RCC 7860 (cell line): ENCODE measurements around the gene MOSPD2.

Experiments
- DNase-seq: peaks from one replicate; pipeline ENCODE4 v3.0.0-alpha.2; 2015; ENCODE audit warnings: low spot score
- FAIRE-seq: peaks from 2 replicates; lab custom pipeline; 2012; peaks lifted over from hg19 to GRCh38; lab: Jason Lieb, UNC

MOSPD2 gene

DNA sequence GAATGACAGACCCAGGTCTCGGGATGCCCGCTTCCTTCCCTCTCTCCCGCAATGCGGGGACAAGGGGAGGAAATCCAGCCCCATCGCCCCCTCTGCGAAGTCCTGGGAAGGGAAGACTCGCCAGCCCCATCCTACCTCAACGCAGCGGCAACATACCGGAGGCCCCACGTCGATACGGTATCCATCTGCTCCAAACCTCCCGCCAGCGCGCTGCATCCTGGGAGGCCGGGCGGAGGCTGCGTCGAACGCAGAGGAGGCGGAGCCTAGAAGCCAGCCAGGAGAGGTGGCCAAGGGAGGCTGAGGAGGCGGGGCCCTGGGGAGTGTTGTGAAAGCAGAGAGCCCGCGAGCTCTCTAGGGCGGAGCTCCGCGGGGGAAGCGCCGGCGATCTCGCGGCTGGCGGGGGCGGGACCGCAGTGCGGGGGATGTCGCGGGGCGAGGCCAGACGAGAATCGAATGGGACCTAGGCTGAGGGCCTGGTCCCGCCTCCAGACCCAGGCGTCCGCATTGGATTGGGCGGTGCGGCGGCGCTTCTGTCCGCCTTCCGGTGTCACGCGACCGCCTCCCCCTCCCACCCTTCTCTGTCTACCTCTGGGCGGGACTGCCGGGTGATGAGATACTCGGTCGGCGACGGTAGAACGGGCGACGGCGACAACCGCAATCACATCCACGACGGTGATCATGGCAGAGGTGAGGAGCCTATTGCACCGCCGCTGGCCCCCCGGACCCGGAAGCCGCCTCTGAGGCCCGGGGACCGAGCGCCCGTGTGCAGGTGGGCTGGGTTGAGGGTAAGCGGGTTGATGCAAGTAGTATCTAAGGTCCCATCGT, at the start of gene MOSPD2, which contains the start of gene FANCB:
Gene MOSPD2, plus strand, starts transcription at position 571 of the 825 bp plus-strand sequence. Its CDS starts 108 bp downstream, at position 679.
Gene FANCB, minus strand, starts transcription at position 219 of the 825 bp plus-strand sequence. CDS start 7,559 bp downstream, outside the sequence.
- FAIRE-seq, result peak; percentile 88
- DNase-seq, result peak; percentile 85

DNA sequence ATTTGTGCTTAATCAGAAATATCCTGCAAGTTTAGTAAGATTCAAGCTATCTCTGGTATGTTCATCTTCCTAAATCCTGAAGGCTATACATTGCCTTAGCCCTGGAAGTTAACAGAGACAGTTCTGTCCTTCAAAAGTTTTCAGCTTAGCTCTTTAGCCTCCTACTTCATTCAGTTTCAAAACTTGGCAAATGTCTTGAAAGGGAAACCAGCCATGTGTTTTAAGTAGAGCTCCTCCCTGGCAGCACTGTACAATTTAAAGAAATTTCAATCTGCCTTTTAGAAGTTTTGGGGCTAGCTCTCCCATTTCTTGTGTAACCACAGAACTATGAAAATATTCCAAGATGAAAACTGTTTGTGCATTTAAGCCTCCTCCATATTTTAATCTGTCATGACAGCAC, 47.4 kb upstream of the MOSPD2 start:
- no peak for DNase-seq
- no peak for FAIRE-seq

DNA sequence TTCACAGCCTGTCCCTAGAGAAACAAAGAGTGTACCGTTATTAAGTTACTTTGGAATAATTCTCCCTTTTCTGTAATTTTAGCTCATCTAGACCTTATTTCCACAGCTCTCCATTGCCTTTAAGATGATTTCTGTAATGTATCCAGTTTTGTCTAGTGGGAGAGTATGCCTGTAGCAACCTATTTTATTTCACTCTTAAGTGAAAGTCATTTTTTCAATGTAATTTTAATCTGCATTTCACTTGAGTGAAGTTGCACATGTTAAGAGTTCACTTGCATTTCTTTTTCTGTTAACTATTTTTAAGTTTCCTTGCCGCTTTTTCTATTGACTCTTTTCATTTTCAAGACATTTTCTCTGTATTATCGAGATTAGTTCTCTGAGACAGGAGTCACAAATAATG, 46.9 kb upstream of the MOSPD2 start:
- DNase-seq, result no peak
- FAIRE-seq, result no peak

DNA sequence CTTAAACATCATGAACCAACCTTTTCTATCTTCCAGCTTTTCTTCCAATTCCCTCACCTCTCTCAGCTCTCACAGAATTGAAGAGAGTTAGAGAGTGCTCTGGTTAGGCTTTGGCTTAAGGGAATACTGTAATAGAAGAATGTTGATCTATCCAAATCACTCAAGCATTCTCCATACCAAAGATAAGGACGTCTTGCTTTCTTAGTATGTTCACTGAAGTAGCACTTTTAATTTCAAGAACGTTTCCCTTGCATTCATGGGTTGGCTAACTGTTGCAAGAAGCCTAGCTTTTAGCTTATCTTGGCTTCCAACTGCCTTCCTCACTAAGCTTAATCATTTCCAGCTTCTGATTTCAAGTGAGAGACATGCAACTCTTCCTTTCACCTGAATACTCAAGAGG, 43.6 kb upstream of the MOSPD2 start:
- FAIRE-seq (no peak), DNase-seq (no peak)

DNA sequence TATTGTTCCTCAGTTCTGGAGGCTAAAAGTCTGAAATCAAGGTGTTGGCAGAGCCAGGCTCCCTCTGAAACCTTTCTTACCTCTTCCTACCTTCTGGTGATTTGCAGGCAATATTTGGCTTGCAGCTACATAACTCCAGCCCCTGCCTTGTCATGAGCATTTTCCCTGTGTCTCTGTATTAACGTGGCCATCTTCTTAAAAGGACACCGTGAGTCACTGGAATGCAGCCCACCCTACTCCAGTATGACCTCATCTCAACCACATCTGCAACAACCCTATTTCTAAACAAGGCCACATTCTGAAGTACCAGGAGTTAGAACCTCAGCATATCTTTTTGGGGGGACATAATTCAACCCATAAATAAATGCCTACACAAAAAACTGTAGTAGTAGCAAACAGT, 41.1 kb upstream of the MOSPD2 start:
- no peak for FAIRE-seq
- no peak for DNase-seq

DNA sequence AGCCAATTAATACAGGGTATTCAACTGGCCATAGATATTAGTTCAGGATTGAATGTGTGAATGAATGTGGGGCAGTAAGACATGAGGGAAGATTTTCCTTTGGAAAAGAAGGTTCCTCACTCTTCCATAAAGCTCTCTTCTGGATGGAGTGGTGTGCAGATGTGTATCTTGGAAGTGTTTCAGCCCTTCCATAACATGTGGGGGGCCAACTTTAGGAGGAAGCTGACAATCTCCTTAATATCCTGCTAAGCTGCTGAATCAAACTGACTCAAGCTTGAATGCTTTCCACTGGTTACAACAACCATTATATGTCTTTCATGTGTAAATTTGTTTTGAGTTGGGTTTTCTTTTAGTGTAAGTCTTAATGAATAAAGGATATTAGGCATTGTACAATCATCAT, 40.6 kb upstream of the MOSPD2 start:
- FAIRE-seq, result no peak
- no peak for DNase-seq

DNA sequence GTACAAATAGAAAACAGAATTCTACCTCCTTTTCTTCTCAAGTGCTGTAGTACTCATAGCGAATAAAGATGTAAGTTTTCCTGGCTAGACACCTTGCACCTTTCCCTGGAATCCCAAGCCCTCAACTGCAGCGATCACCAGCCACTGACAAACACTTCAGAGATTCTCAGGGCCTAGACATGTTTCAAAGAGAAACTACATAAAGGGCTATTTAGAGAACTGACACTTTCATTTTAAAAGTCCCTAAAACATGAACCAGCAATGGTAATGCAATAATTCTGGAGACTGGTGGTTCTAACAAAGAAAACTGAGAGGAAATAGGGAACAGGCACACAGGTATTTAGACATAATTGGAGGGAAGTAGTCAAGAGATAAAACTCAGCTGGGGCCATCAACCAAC, 36.1 kb upstream of the MOSPD2 start:
- DNase-seq (no peak), FAIRE-seq (no peak)

DNA sequence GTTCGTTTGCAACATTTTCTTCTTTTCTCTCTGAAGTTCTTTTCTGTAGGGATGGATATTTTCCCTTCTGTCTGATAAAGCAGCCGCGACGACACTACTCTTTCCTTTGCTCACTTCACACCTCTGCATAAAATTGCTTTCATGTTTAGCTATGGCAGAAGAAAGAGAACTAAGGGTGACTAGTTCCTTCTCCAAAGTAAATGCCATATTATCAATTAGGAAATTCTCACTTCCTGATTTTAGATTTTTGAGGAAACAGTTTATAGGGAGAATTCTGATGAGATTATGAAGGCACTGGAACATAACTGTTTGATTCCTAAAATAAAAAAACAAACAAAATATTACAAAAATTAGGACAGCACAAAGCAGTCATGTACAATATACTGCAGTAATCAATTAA, 29.6 kb upstream of the MOSPD2 start:
- no peak for DNase-seq
- FAIRE-seq, result no peak

DNA sequence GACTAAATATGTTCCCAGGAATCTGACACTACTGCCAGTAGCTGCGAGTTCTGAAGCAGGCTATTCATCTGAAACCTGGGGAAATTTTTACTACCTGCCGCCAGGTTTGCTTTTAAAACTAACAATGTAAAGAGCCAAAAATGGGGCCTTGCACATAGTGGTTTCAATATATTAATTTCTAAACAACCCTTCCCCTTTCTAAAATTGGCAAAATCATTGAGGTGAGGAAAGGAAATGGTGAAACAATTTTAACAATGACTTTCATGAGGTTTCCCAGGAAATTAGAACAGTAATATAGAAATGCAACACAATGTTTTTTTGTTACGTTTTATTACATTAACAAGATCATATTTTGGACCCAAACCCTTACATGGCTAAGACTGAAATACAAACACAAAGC, 21.7 kb upstream of the MOSPD2 start:
- FAIRE-seq (no peak), DNase-seq (no peak)

DNA sequence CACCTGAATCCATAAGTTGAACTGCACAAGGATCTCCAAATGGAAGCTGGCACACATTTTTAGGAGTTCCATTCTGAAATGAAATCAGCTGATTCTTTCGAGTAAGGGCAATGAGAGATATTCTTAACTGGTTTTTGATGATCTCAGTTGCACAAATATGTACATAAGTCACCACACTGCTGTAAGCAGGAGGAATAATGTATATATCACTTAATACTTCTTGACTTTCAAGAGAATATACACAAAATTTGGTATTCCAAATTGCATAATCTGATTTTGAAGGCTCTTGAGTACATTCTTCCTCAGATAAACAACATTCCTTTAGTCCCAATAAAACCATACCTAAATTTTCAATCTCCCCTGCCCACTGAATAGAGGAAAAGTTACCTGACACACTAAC, 8.6 kb upstream of the MOSPD2 start:
- DNase-seq (no peak), FAIRE-seq (no peak)

DNA sequence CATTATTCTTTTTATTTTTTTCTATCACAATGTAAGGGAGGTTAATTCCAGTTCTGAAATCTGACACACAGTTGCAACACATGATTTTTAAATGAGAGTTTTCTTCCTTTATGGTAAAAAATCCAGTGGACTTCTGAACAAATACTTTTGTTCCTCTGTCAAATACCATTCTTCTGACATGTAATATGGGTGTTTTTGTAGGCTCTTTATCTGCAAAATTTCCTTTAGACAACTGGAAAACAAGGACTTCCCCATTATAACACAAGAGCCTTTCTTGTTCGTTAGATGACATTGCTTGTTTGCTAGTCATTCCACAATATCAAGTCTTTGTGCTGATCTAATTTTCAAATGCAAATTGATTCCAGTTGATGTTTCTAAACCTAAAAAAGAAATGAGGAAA, 8.0 kb upstream of the MOSPD2 start:
- DNase-seq, result no peak
- no peak for FAIRE-seq

DNA sequence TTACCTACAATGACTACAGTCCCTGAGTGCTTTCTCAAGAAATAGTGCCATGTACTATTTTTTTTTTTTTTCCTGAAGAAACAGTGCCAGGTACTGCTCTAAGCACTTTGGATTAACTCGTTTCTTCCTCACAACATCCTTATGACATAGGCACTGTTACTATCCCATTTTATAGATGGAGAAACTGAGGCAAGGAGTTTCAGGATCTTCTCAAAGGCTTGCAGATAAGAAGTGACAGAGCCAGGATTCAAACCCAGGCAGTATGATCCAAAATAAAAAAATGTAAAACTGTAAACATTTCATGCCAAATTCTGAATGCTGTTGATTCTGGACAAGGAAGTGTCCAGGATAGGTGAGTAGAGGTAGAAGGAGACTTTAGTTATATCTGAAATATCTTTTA, 1.5 kb upstream of the MOSPD2 start:
- DNase-seq (no peak), FAIRE-seq (no peak)

DNA sequence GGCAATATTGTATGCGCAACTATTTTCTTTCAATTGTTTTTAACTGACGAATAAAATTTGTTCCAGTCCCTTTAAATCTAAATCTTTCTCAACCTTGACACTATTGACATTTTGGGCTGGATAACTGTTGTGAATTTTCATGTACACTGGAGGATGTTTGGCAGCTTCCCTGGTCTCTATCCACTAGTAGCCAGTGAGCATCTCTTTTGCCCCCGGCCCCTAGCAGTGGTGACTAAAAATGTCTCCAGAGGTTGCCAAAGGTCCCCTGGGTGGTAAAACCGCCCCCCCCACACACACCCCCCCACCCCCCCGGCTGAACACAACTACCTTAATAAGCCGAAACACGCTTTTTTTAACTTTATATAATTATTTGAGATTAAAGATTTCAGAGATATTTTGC, 866 bp upstream of the MOSPD2 start:
- DNase-seq (no peak), FAIRE-seq (no peak)

DNA sequence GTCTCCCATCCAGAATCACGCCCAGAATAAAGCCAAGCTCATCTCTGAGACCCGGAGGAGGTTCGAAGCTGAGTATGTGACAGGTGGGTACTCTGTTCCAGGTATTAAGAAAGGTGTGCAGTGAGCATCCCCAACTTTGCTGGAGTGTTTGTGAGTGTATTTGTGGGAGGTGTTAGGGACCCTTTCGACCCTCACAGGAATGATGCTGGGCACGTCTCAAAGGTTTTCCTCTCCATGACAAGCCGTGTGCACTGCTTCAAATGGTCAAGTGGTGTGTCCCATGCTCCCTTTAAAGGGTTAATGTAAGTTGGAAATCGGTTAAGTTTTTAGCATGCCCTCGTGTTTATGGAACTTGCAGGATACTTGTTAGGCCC, 442 bp downstream of the MOSPD2 start:
- DNase-seq, result no peak
- FAIRE-seq, result no peak

DNA sequence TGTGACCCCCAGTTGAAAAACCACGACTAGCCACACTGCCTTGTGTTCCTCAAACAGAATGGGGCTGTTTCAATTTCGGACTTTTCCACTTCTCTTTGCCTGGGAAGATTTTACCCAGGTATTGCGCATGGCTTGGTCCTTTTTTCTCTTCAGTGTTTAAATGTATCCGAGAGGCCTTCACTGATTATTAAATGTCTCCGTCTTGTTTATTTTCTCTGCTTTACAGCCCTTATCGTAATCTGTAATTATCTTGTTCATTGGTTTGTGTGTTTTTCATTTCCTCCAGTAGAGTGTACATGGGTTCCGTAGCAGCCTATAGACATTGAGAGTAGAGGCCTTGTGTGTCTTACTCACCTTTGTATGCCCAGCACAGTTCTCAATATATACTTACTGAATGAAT, 2.4 kb downstream of the MOSPD2 start:
- FAIRE-seq (no peak), DNase-seq (no peak)

DNA sequence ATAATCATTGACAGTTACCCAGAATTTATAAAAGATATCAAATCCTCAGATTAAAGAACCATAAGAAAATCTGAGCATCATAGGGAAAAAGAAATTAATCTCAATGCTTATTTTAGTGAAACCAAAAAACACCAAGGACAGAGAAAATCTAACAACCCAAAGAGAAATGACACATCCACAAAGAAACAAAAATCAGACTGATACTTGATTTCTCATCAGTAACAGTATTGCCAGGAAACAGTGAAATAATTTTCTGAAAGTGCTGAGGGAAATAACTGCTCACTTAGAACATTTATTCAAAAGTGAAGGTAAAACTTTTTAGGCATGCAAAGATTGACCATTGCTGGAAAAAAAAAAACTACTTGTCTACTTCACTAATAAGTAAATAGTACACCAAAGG, 10.6 kb downstream of the MOSPD2 start:
- no peak for FAIRE-seq
- no peak for DNase-seq

DNA sequence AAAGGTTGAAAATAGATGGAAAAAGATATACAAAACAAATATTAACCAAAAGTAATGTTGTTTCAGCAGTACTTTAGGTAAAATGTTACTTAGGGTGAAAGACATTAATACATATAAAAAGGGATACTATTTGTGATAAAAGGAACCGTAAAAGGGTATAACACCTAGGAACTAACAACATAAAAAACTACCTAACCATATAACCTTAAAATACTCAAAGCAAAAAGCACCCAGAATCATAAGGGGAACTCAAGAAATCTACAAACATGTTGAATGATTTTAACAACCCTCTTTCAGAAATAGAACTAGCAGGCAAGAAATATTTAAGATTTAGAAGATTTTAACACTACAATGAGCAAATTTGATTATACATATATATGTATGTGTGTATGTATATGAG, 11.5 kb downstream of the MOSPD2 start:
- DNase-seq, result no peak

DNA sequence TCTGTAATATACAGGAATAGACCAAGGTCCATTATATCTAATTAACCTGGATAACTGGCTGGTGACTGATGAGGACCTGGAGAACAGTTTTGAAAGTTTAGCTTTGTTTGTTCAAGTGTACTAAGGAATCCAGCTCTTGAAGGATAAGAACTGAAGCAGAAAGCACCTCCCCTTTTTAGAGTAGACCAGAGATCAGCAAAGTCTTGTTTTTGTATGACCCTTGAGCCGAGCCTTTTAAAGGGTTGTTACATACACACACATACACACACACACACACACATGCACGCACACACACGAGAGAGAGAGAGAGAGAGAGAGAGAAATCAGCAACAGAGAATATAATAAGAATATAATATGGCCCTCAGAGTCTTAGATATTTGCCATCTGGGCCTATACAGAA, 13.0 kb downstream of the MOSPD2 start:
- FAIRE-seq (no peak), DNase-seq (no peak)

More for the DNA sequence above, 11.5 kb downstream of the MOSPD2 start:
- FAIRE-seq, result no peak

DNA sequence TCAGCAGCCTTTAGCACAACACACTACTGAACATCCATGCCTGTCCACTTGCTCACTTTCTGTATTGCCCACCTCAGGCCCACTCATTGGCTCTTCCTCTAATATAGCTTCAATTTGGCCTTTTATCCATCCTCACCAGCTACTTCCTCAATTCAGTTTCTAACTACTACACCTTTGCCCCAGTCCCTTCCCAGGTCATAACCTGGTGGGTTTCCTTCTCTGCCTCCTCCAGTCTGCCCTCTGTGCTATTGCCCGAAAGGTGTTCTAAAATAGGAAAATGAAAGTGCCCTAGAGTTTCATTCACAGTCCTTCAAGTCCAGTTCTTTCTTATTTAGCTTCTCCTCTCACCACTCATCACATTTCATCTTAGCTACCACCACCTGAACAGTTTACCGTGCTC, 23.1 kb downstream of the MOSPD2 start:
- no peak for DNase-seq
- FAIRE-seq, result no peak

DNA sequence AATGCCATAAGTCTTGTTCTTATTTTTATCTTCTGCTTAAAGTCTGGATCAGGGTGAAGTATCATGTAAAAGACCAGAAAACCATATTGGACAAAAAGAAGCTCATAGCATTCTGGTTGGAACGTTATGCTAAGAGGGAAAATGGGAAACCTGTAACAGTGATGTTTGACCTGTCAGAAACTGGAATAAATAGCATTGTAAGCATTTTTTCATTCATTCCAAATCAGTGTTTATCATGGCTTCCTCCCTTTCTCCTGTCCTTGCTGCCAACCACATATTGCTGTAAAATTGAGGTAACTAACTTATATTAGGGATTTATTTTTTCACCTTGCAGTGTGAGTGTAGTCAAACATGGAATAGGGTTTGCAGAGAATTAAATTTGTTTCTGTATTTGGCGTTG, 23.8 kb downstream of the MOSPD2 start:
- no peak for DNase-seq
- no peak for FAIRE-seq

DNA sequence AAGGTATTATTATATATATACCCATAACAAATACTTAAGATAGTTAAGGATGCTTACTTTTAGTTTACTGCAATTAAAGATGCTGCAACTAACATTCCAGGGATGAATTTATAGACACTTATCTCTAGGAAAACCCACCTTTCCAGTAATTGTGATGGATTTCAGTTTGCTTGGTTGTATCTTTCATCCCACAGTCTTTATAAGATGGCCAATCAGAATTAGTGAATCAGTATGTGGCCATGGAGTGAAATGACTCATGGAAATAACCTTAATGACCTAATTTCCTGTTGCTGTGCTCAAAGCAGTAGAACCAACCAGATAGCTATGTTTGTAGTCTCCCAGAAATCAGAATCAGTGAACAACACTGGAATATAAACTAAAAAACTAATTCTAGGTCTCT, 26.4 kb downstream of the MOSPD2 start:
- FAIRE-seq (peak; percentile 56), DNase-seq (peak; percentile 39)

DNA sequence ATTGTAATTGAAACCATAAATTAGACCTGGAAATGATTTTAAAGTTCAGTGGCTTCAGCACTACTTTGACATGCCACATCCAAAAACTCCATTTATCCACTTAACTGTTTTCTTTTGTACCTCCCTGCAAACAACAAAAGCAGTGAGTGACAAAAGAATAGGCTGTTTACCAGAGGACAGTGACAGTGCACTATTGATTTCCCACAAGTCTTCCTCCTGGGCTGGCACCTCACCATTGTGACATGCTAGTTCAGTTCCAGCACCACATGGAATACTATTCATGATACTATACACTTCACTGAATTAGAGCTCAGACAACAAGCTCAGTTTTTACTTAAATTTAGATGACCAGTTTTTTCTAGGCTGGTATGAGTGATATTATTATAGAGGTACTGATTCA, 29.3 kb downstream of the MOSPD2 start:
- FAIRE-seq (no peak), DNase-seq (no peak)

DNA sequence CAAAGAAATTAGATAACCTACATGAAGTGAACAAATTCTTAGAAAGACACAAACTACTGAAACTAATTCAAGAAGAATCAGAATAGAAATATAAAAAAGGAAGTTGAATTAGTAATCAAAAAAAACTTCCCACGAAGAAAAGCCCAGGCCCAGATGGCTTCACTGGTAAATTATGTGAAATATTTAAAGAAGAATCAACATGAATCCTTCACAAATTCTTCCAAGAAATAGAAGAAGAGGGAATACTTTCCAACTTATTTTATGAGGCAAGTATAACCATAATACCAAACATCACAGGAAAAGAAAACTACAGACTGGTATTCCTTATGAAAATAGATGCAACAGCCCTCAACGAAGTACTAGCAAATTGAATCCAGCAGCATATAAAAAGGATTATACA, 30.7 kb downstream of the MOSPD2 start:
- no peak for DNase-seq
- FAIRE-seq, result no peak
